DMS153 (cell line): ENCODE measurements around the gene NRP1.
"Not testable (repeated sequence)": the region's sequence is repeated elsewhere in the genome, so short reads cannot be mapped to it uniquely, and the experiment has no call there.

Source experiments
- DNase-seq: peaks from one replicate; lab custom pipeline; 2025; lab: John Stamatoyannopoulos, UW

NRP1 gene

GRCh38 chr10:33150146-33150545 lies 184.3 kb downstream of the NRP1 start:
- DNase-seq = no peak

GRCh38 chr10:33147013-33147310 lies 187.5 kb downstream of the NRP1 start:
- DNase-seq = no peak

- no peak for DNase-seq
These were observed 188.1 kb downstream of the NRP1 start for GRCh38 chr10:33146189-33147012.

- no peak for DNase-seq
These were observed 188.8 kb downstream of the NRP1 start for GRCh38 chr10:33145451-33146188.

- no peak for DNase-seq
These were observed 191.2 kb downstream of the NRP1 start for GRCh38 chr10:33143160-33143728.

GRCh38 chr10:33142295-33142694 lies 192.2 kb downstream of the NRP1 start:
- DNase-seq = no peak

- no peak for DNase-seq
These were observed 193.2 kb downstream of the NRP1 start for GRCh38 chr10:33141251-33141650.

GRCh38 chr10:33139181-33139646 lies 195.3 kb downstream of the NRP1 start:
- peak; percentile 26 for DNase-seq

- not testable (repeated sequence) for DNase-seq
These were observed 195.8 kb downstream of the NRP1 start for GRCh38 chr10:33138686-33139085.

- DNase-seq = no peak
These were observed 197.0 kb downstream of the NRP1 start for GRCh38 chr10:33137356-33138005.

- no peak for DNase-seq
These were observed 197.7 kb downstream of the NRP1 start for GRCh38 chr10:33136781-33137180.

GRCh38 chr10:33136271-33136670 lies 198.2 kb downstream of the NRP1 start:
- DNase-seq = no peak

- peak; percentile 29 for DNase-seq
These were observed 200.3 kb downstream of the NRP1 start for GRCh38 chr10:33134011-33134751.

GRCh38 chr10:33133557-33133956 lies 200.9 kb downstream of the NRP1 start:
- DNase-seq = no peak

GRCh38 chr10:33132626-33133025 lies 201.8 kb downstream of the NRP1 start:
- no peak for DNase-seq

GRCh38 chr10:33129996-33130386 lies 204.5 kb downstream of the NRP1 start:
- DNase-seq = no peak

GRCh38 chr10:33129141-33129995 lies 205.1 kb downstream of the NRP1 start:
- no peak for DNase-seq

GRCh38 chr10:33127622-33128021 lies 206.8 kb downstream of the NRP1 start:
- no peak for DNase-seq
